ENCODE data around the gene PTPRT. TPM values are rescaled to one million over a fixed set of nuclear protein-coding genes. Genes with fewer than 3 reads are reported as not detected.

The PTPRT gene
- total and polyA plus RNA-seq, 12 donors, result 0.05 to 0.34 (median 0.16) TPM; not detected in 1

DNA sequence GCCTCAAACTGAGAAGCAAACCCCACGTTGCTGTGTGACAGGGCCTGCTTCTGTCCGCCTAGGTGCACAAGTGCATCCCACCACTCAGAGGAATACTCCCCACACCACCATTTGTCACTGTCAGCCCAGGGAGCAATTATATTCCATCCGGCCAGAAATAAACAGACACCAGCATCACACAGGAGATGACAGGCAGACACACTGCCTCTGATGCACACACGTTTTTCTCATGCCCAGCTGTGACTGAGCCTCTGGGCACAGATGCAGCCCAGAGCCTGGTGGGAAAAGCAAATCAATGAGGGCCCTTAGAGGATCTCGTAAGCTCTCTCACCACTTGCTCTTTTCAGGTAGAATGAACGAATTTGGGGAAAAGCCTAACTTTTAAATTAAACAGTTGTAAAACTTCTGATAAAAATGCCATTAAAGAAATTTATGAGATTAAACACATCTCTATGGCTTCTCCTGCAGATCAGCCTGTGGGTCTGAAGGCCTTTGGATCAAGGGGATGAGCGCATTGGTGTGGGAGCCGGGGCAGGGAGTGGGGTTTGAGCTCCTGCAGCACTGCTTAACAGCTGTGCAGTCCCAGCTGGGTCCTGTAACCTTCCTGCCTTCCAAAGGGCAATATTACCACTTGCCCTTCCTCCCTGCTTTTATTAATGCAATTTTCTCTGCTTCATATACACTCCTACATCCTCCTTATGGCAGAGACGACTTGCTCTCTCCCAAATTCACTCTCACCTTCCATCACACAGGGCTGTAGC, 624.3 kb downstream of the PTPRT start:
- intact Hi-C loops (cut with DNase I), result no loop called here
- Histone ChIP-seq H3K9me3 (replicated peaks in 1 of 3) (no peaks in the 10 kb centered on the region), H3K4me3 (no peak overlapping the region), H3K27ac (no peak overlapping the region), H3K27me3 (peaks cover 3% of the 10 kb centered on the region), H3K36me3 (replicated peaks in 1 of 2) (no peaks in the 10 kb centered on the region), H3K4me1 (replicated peaks in 1 of 2) (no peaks in the 10 kb centered on the region)
- DNase-seq, result no peak
- TF ChIP-seq CTCF (IDR thresholded peaks at IDR 0.05), result no peak
- TF ChIP-seq POLR2A (IDR thresholded peaks at IDR 0.05), result no peak
- WGBS, 4 donors, result 57 to 68% (median 60%) methylated on average over 7 to 9 of the region's 9 CpGs

DNA sequence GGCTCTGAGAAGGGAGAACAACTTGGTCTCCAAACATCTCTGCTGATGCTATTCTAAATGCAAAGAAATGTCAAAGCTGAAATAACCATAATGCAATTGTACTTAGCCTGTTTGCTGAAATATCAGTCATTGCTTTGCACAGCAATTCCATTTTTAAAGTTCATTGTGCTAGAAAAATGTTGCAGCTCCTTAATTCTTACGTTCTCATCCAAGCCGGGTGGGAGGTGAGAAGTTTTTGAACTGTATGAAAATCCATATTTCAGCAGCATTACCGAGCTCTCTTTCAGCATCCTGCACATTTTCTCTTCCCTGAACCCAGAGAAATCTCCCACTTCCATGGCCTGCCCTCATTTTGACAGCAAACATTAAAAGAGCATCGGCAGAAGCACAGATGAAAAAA, 630.0 kb downstream of the PTPRT start:
- peaks cover 3% of the 10 kb centered on the region for H3K27me3 ChIP-seq
- H3K36me3 ChIP-seq (replicated peaks in 1 of 2), result no peaks in the 10 kb centered on the region
- no peak overlapping the region for H3K27ac ChIP-seq
- intact Hi-C loops (cut with DNase I), result no loop called here
- no peak overlapping the region for H3K4me3 ChIP-seq
- no peaks in the 10 kb centered on the region for H3K9me3 ChIP-seq (replicated peaks in 1 of 3)
- no peak for TF ChIP-seq POLR2A (IDR thresholded peaks at IDR 0.05)
- no peaks in the 10 kb centered on the region for H3K4me1 ChIP-seq (replicated peaks in 1 of 2)
- DNase-seq, result no peak
- 67 to 79% (median 77%) methylated on average over 4 of the region's 4 CpGs for WGBS, 4 donors

DNA sequence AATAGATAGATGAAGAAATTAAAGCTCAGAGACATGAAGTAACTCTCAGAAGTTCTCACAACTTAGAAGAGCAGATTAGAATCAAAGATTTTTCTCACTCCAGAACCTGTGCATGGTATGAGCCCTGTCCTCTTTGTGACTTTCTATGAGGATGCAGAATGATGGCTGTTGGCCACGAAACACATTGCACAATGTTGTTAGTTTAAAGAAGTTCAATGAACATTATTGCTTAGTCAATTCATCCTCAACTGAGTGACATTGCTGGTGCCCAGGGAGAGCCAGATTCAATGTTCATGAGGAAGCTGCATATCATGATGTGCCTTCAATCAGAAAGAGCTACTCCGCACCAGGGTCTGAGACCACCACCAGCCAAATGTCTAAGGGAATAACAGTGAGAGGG, 633.1 kb downstream of the PTPRT start:
- TF ChIP-seq CTCF (IDR thresholded peaks at IDR 0.05) (no peak), POLR2A (IDR thresholded peaks at IDR 0.05) (no peak)
- no peak for DNase-seq
- no peak overlapping the region for H3K4me3 ChIP-seq
- H3K27ac ChIP-seq, result no peak overlapping the region
- H3K9me3 ChIP-seq (replicated peaks in 1 of 3), result no peaks in the 10 kb centered on the region
- intact Hi-C loops (cut with DNase I), result no loop called here
- H3K27me3 ChIP-seq, result no peaks in the 10 kb centered on the region
- no peaks in the 10 kb centered on the region for H3K36me3 ChIP-seq (replicated peaks in 1 of 2)
- H3K4me1 ChIP-seq (replicated peaks in 1 of 2), result no peaks in the 10 kb centered on the region
- WGBS, 4 donors, result 44 to 78% (median 74%) methylated on average over 2 of the region's 2 CpGs

GRCh38 chr20:42553374-42553773, 636.3 kb downstream of the PTPRT start:
- H3K27me3 ChIP-seq, result no peaks in the 10 kb centered on the region
- no peaks in the 10 kb centered on the region for H3K36me3 ChIP-seq (replicated peaks in 1 of 2)
- no peak overlapping the region for H3K4me3 ChIP-seq
- TF ChIP-seq CTCF (IDR thresholded peaks at IDR 0.05), result no peak
- TF ChIP-seq POLR2A (IDR thresholded peaks at IDR 0.05), result no peak
- WGBS, 4 donors, result 40 to 56% (median 51%) methylated on average over 2 of the region's 2 CpGs
- H3K27ac ChIP-seq, result no peak overlapping the region
- H3K9me3 ChIP-seq (replicated peaks in 1 of 3), result no peaks in the 10 kb centered on the region
- no peak for DNase-seq
- intact Hi-C loops (cut with DNase I), result no loop called here
- no peaks in the 10 kb centered on the region for H3K4me1 ChIP-seq (replicated peaks in 1 of 2)

- no peaks in the 10 kb centered on the region for H3K27me3 ChIP-seq
- no peak overlapping the region for H3K4me3 ChIP-seq
- H3K36me3 ChIP-seq (replicated peaks in 1 of 2), result no peaks in the 10 kb centered on the region
- H3K27ac ChIP-seq, result no peak overlapping the region
- no peak for TF ChIP-seq POLR2A (IDR thresholded peaks at IDR 0.05)
- TF ChIP-seq CTCF (IDR thresholded peaks at IDR 0.05), result no peak
- intact Hi-C loops (cut with DNase I), result no loop called here
- no peak for DNase-seq
- no peaks in the 10 kb centered on the region for H3K9me3 ChIP-seq (replicated peaks in 1 of 3)
- H3K4me1 ChIP-seq (replicated peaks in 1 of 2), result no peaks in the 10 kb centered on the region
- WGBS, 4 donors, result 56 to 76% (median 62%) methylated on average over 3 of the region's 3 CpGs
Measured at GRCh38 chr20:42549496-42549895, 640.2 kb downstream of the PTPRT start.
